GM19328 (cell line): ENCODE results near the gene EXOSC7.

ENCODE experiments used
- ATAC-seq: cut with Tn5 transposase; IDR thresholded peaks from one replicate; pipeline ENCODE4 v1.9.1; 2021; ENCODE audit warnings: mild to moderate bottlenecking, moderate library complexity; ENCODE audit not compliant: unreplicated experiment

The EXOSC7 gene

GRCh38 chr3:45021524-45022297, 45.7 kb downstream of the EXOSC7 start:
- ATAC-seq = no peak

GRCh38 chr3:45023675-45024074, 47.6 kb downstream of the EXOSC7 start:
- no peak for ATAC-seq

- ATAC-seq = no peak
These were observed 48.7 kb downstream of the EXOSC7 start for GRCh38 chr3:45024542-45025255.

GRCh38 chr3:45026038-45026437, 50.0 kb downstream of the EXOSC7 start, which contains the start of gene CLEC3B:
Gene CLEC3B, plus strand, starts transcription at chr3:45026303. Its CDS starts 60 bp downstream, at chr3:45026363.
- ATAC-seq = no peak

- no peak for ATAC-seq
These were observed 50.9 kb downstream of the EXOSC7 start for GRCh38 chr3:45026957-45027356.

GRCh38 chr3:45027441-45027840, 51.4 kb downstream of the EXOSC7 start:
- ATAC-seq = no peak

GRCh38 chr3:45029216-45029615, 53.2 kb downstream of the EXOSC7 start:
- ATAC-seq = no peak

GRCh38 chr3:45029661-45030060, 53.6 kb downstream of the EXOSC7 start:
- ATAC-seq = no peak

GRCh38 chr3:45031531-45031930, 55.5 kb downstream of the EXOSC7 start:
- no peak for ATAC-seq

GRCh38 chr3:45032113-45032512, 56.1 kb downstream of the EXOSC7 start:
- ATAC-seq = no peak

GRCh38 chr3:45033791-45034190, 57.7 kb downstream of the EXOSC7 start:
- ATAC-seq = no peak

- no peak for ATAC-seq
These were observed 58.7 kb downstream of the EXOSC7 start for GRCh38 chr3:45034612-45035252.

GRCh38 chr3:45035441-45036301, 59.6 kb downstream of the EXOSC7 start:
- ATAC-seq = no peak

GRCh38 chr3:45037720-45038455, 61.8 kb downstream of the EXOSC7 start:
- ATAC-seq = peak; percentile 51

- ATAC-seq = no peak
These were observed 65.6 kb downstream of the EXOSC7 start for GRCh38 chr3:45041666-45042065.

GRCh38 chr3:45042162-45042561, 66.1 kb downstream of the EXOSC7 start:
- no peak for ATAC-seq

GRCh38 chr3:45043728-45044299, 67.8 kb downstream of the EXOSC7 start:
- no peak for ATAC-seq

- ATAC-seq = no peak
These were observed 72.2 kb downstream of the EXOSC7 start for GRCh38 chr3:45048244-45048643.

GRCh38 chr3:45049807-45050206, 73.8 kb downstream of the EXOSC7 start:
- no peak for ATAC-seq

- ATAC-seq = no peak
These were observed 75.6 kb downstream of the EXOSC7 start for GRCh38 chr3:45051685-45052084.
